ENCODE data around the gene CPPED1. TPM values are rescaled to one million over a fixed set of nuclear protein-coding genes. Genes with fewer than 3 reads are reported as not detected.
A peak's percentile ranks its signal among the peaks of the same experiment; 100 is the strongest.
"Not testable (repeated sequence)": the region's sequence is repeated elsewhere in the genome, so short reads cannot be mapped to it uniquely, and the experiment has no call there.

CPPED1 gene
- total RNA-seq, 1 donor from 2014 or later: 41.3 TPM

GRCh38 chr16:12802048-12802447, 1.6 kb downstream of the CPPED1 start:
- Mint-ChIP-seq H3K36me3 (ENCODE audit: unreplicated experiment) (no peaks in the 10 kb centered on the region), H3K27me3 (ENCODE audit: unreplicated experiment) (peaks cover 2% of the 10 kb centered on the region), H3K9me3 (ENCODE audit: unreplicated experiment) (peaks cover 3% of the 10 kb centered on the region), H3K4me1 (ENCODE audit: low read depth, unreplicated experiment) (peaks cover 23% of the 10 kb centered on the region), H3K4me3 (ENCODE audit: unreplicated experiment) (peak overlapping the region; percentile 94), H3K27ac (ENCODE audit: unreplicated experiment) (peak overlapping the region; percentile 31)
- TF ChIP-seq, protein P1, sequence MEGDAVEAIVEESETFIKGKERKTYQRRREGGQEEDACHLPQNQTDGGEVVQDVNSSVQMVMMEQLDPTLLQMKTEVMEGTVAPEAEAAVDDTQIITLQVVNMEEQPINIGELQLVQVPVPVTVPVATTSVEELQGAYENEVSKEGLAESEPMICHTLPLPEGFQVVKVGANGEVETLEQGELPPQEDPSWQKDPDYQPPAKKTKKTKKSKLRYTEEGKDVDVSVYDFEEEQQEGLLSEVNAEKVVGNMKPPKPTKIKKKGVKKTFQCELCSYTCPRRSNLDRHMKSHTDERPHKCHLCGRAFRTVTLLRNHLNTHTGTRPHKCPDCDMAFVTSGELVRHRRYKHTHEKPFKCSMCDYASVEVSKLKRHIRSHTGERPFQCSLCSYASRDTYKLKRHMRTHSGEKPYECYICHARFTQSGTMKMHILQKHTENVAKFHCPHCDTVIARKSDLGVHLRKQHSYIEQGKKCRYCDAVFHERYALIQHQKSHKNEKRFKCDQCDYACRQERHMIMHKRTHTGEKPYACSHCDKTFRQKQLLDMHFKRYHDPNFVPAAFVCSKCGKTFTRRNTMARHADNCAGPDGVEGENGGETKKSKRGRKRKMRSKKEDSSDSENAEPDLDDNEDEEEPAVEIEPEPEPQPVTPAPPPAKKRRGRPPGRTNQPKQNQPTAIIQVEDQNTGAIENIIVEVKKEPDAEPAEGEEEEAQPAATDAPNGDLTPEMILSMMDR (IDR thresholded peaks at IDR 0.05; ENCODE audit: partially characterized antibody, unreplicated experiment): no peak
- DNase-seq: no peak

DNA sequence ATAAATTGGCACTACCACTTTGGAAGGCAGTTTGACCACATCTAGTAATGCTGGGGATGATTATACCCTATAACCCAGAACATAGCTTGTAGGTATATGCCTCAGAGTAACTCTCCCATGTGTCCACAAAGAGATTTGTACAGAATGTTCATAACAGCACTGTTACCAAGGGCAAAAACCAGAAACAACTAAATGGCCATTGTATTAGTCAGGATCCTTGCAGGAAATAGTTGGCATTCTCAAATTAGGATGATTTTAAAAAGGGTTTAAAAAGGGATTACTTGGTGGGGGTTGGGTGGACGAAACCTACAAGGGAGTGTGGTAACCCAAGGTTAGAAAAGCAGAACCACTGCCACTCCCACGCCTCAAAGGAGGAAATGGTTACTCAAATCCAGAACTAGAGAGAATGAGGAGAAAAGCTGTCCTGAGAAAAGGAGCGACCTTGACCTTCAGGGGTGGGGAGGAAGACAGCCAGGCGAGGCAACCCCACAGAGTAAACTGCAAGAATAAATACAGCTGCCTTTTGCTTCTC, 2.1 kb downstream of the CPPED1 start:
- no peaks in the 10 kb centered on the region for H3K36me3 Mint-ChIP-seq (ENCODE audit: unreplicated experiment)
- H3K27ac Mint-ChIP-seq (ENCODE audit: unreplicated experiment): peak overlapping the region; percentile 31
- TF ChIP-seq, protein P1 (IDR thresholded peaks at IDR 0.05; ENCODE audit: partially characterized antibody, unreplicated experiment): no peak
- H3K27me3 Mint-ChIP-seq (ENCODE audit: unreplicated experiment): peaks cover 2% of the 10 kb centered on the region
- H3K4me3 Mint-ChIP-seq (ENCODE audit: unreplicated experiment): peak overlapping the region; percentile 94
- peaks cover 23% of the 10 kb centered on the region for H3K4me1 Mint-ChIP-seq (ENCODE audit: low read depth, unreplicated experiment)
- peaks cover 3% of the 10 kb centered on the region for H3K9me3 Mint-ChIP-seq (ENCODE audit: unreplicated experiment)
- no peak for DNase-seq

GRCh38 chr16:12800817-12801216, 2.9 kb downstream of the CPPED1 start:
- Mint-ChIP-seq H3K4me3 (ENCODE audit: unreplicated experiment) (peak overlapping the region; percentile 27), H3K36me3 (ENCODE audit: unreplicated experiment) (no peaks in the 10 kb centered on the region), H3K27ac (ENCODE audit: unreplicated experiment) (no peak overlapping the region), H3K27me3 (ENCODE audit: unreplicated experiment) (peaks cover 2% of the 10 kb centered on the region), H3K9me3 (ENCODE audit: unreplicated experiment) (peaks cover 3% of the 10 kb centered on the region), H3K4me1 (ENCODE audit: low read depth, unreplicated experiment) (peaks cover 23% of the 10 kb centered on the region)
- DNase-seq: no peak
- TF ChIP-seq, protein P1 (IDR thresholded peaks at IDR 0.05; ENCODE audit: partially characterized antibody, unreplicated experiment): no peak

DNA sequence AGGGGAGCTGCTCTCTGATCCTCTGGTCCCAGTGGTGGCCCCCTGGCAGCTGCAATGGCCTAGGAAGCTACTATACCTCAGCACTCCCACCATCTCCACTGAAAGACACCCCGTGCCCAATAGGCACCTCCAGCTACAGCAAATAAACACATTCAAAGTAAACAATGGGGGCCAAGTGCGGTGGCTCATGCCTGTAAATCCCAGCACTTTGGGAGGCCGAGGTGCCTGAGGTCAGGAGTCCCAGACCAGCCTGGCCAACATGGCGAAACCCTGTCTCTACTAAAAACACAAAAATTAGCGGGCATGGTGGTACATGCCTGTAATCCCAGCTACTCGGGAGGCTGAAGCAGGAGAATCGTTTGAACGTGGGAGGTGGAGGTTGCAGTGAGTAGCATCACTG, 3.7 kb downstream of the CPPED1 start:
- H3K36me3 Mint-ChIP-seq (ENCODE audit: unreplicated experiment); DNase-seq; H3K27ac Mint-ChIP-seq (ENCODE audit: unreplicated experiment); H3K9me3 Mint-ChIP-seq (ENCODE audit: unreplicated experiment); H3K27me3 Mint-ChIP-seq (ENCODE audit: unreplicated experiment); H3K4me3 Mint-ChIP-seq (ENCODE audit: unreplicated experiment): not testable (repeated sequence)
- peaks cover 23% of the 10 kb centered on the region for H3K4me1 Mint-ChIP-seq (ENCODE audit: low read depth, unreplicated experiment)

DNA sequence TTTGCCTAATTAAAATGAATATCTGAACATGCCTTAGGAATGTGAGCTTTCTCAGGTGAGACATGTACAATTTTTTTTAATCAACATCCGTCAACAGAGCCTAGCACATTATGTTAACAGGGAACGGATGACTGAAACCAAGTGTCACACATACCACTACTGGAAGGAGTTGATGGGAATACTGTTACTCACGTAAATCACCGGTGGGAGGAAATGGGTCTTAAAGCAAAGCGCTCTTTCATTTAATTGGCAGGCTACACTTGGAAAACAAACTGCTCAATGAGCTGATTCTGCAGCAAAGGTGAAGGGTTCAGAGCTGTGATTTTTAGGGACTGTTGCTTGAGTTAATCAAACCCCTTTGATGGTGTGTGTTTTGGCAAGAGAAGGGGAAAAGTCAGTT, 4.8 kb downstream of the CPPED1 start:
- Mint-ChIP-seq H3K4me1 (ENCODE audit: low read depth, unreplicated experiment) (peaks cover 27% of the 10 kb centered on the region), H3K27me3 (ENCODE audit: unreplicated experiment) (peaks cover 2% of the 10 kb centered on the region), H3K27ac (ENCODE audit: unreplicated experiment) (no peak overlapping the region), H3K9me3 (ENCODE audit: unreplicated experiment) (peaks cover 3% of the 10 kb centered on the region), H3K36me3 (ENCODE audit: unreplicated experiment) (no peaks in the 10 kb centered on the region), H3K4me3 (ENCODE audit: unreplicated experiment) (no peak overlapping the region)
- TF ChIP-seq, protein P1 (IDR thresholded peaks at IDR 0.05; ENCODE audit: partially characterized antibody, unreplicated experiment): no peak
- DNase-seq: no peak

Measured in glutamatergic neuron (in vitro differentiated cells).